HepG2 (cell line): Measurements from ENCODE around the gene LMAN1L. TPM values are rescaled to one million over a fixed set of nuclear protein-coding genes. Genes with fewer than 3 reads are reported as not detected.

Experiments
- CENPX ChIP-seq: sonication (generic); formaldehyde crosslinking; IDR thresholded peaks from 2 replicates; pipeline ENCODE4 v1.9.0; 2021; ENCODE audit warnings: mild to moderate bottlenecking, missing genetic modification reagents, moderate library complexity
- ERF ChIP-seq: IDR thresholded peaks from 2 replicates; pipeline ENCODE4 v1.6.1; 2018; ENCODE audit warnings: missing biosample characterization, missing genetic modification reagents
- FOXK2 ChIP-seq: fragments of 450-650 bp; IDR thresholded peaks from 2 replicates; pipeline ENCODE4 v1.6.1; 2016
- FUBP1 ChIP-seq: sonication (generic); formaldehyde crosslinking; IDR thresholded peaks from 2 replicates; pipeline ENCODE4 v1.5.1; 2020; ENCODE audit warnings: missing genetic modification reagents, mild to moderate bottlenecking, borderline replicate concordance
- MEIS2 ChIP-seq: sonication (generic); formaldehyde crosslinking; IDR thresholded peaks from 2 replicates; pipeline ENCODE4 v1.9.0; 2021; ENCODE audit warnings: mild to moderate bottlenecking, missing genetic modification reagents
- NR2F2 ChIP-seq: IDR thresholded peaks from 2 replicates; pipeline ENCODE4 v1.6.1; 2012; ENCODE audit warnings: low read depth, inconsistent platforms, borderline replicate concordance
- SOX5 ChIP-seq: IDR thresholded peaks from 2 replicates; pipeline ENCODE4 v1.6.1; 2016; ENCODE audit warnings: borderline replicate concordance
- ZFX ChIP-seq: sonication (generic); formaldehyde crosslinking; IDR thresholded peaks from 2 replicates; pipeline ENCODE4 v1.4.0; 2020; ENCODE audit warnings: mild to moderate bottlenecking, low read depth, missing genetic modification reagents, moderate library complexity
- ZNF276 ChIP-seq: sonication (generic); formaldehyde crosslinking; IDR thresholded peaks from 2 replicates; pipeline ENCODE4 v1.4.0; 2020; ENCODE audit warnings: mild to moderate bottlenecking, low read depth, missing genetic modification reagents
- ZNF367 ChIP-seq: sonication (generic); formaldehyde crosslinking; IDR thresholded peaks from 2 replicates; pipeline ENCODE4 v1.4.0; 2020; ENCODE audit warnings: missing genetic modification reagents, borderline replicate concordance
- ZNF446 ChIP-seq: sonication (generic); formaldehyde crosslinking; IDR thresholded peaks from 2 replicates; pipeline ENCODE4 v1.5.0; 2020; ENCODE audit warnings: mild to moderate bottlenecking, missing genetic modification reagents
- ZNF503 ChIP-seq: sonication (generic); formaldehyde crosslinking; IDR thresholded peaks from 2 replicates; pipeline ENCODE4 v1.4.0; 2020; ENCODE audit warnings: missing genetic modification reagents
- ZNF720 ChIP-seq: sonication (generic); formaldehyde crosslinking; IDR thresholded peaks from 2 replicates; pipeline ENCODE4 v1.4.0; 2020; ENCODE audit warnings: missing genetic modification reagents
- polyA plus RNA-seq, 8 experiments: library from polyadenylated mRNA; depleted of rRNA in 3 of 8; stranded (reverse) in 7 of 8; unstranded in 1 of 8; fragments of >200 nt; fragmentation: Illumina TruSeq in 4 of 8; extraction: Trizol in 4 of 8; gene quantifications; 2 replicates each; pipeline versions ENCODE4 v1.2.1 to v1.2.3, GENCODE V29; 2011 to 2016; ENCODE audit warnings: low read depth in 4 of 8, missing spikeins in 1 of 8, mixed read lengths in 1 of 8; ENCODE audit not compliant: insufficient read depth in 1 of 8
- total RNA-seq, 5 experiments: library from RNA; depleted of rRNA; stranded (reverse); fragments of >200 nt; fragmentation: Illumina TruSeq; extraction: Trizol; gene quantifications; 2 replicates each; pipeline ENCODE4 v1.2.3, GENCODE V29; 2016; ENCODE audit warnings: low read depth in 1 of 5
- TF ChIP-seq, protein P1 (sequence below): sonication (generic); formaldehyde crosslinking; IDR thresholded peaks from 2 replicates; pipeline ENCODE4 v1.5.0; 2020; ENCODE audit warnings: mild to moderate bottlenecking, missing genetic modification reagents
- TF ChIP-seq, protein P2 (sequence below): sonication (generic); formaldehyde crosslinking; conservative IDR thresholded peaks from 2 replicates; pipeline ENCODE4 v1.4.0; 2020; ENCODE audit warnings: missing genetic modification reagents

The LMAN1L gene
- total and polyA plus RNA-seq, 2 of the 13 experiments (the other 11 are each of a cell fraction or from before 2014, with no cell fraction given) = not detected

DNA sequence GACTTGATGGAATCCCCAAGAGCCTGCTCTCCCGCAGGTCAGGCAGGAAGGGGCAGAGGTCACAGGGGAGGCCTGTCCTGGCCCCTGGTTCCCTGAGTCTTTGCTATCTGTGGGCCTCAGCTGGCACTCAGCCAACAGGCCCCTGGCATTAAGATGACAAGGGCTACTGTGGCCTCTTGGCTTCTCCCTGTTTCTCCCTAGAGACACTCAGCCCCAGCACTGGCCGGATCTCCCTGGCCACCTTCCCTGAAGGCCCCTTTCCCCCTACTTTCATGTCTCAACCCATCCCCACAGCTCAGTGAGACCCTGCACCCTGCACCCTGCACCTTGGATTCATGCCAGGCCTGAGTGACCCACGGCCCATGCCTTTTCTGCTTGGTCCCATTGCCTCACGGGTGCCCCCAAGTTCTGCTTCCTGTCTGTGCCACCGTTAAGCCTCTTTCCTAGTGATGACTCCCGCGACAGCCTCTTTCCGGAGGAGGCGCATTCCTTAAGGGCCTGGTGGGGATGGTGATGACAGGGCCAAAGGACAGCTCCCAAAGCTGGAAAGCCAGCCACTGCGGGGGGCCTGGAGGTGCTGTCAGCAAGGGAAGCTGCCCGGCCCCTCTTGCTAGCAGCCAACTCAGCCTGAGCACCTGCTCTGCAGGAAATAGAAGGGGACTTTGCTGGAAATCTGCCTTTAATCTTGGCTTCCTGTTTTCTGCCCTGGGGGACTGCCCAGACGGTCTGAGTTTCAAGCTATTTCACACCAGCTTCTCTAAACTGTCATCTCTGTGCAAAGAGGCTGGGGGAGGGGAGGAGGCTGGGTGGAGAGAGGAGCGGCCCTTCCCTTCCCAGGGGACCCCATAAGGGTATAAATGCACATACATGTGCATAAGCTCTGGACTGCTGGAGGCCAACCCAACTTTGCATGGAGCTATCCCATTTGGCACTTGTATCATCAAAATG is 35.5 kb upstream of the LMAN1L start (continued):
- no peak for TF ChIP-seq FUBP1 (CRISPR knock-in tag)
- TF ChIP-seq, protein P1, sequence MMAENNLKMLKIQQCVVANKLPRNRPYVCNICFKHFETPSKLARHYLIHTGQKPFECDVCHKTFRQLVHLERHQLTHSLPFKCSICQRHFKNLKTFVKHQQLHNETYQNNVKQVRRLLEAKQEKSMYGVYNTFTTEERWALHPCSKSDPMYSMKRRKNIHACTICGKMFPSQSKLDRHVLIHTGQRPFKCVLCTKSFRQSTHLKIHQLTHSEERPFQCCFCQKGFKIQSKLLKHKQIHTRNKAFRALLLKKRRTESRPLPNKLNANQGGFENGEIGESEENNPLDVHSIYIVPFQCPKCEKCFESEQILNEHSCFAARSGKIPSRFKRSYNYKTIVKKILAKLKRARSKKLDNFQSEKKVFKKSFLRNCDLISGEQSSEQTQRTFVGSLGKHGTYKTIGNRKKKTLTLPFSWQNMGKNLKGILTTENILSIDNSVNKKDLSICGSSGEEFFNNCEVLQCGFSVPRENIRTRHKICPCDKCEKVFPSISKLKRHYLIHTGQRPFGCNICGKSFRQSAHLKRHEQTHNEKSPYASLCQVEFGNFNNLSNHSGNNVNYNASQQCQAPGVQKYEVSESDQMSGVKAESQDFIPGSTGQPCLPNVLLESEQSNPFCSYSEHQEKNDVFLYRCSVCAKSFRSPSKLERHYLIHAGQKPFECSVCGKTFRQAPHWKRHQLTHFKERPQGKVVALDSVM (CRISPR knock-in tag) = 0 out of 2 replicates have a peak, but pooled peaks have one; percentile 16
- no peak for TF ChIP-seq ZNF503 (CRISPR knock-in tag)
- TF ChIP-seq FOXK2 = no peak
- TF ChIP-seq ZNF276 (CRISPR knock-in tag) = no peak
- no peak for TF ChIP-seq ZNF720
- no peak for TF ChIP-seq ZNF367 (CRISPR knock-in tag)
- TF ChIP-seq CENPX = no peak
- TF ChIP-seq MEIS2 (CRISPR knock-in tag) = 0 out of 2 replicates have a peak, but pooled peaks have one; percentile 38
- TF ChIP-seq SOX5 (CRISPR knock-in tag) = no peak
- TF ChIP-seq, protein P2, sequence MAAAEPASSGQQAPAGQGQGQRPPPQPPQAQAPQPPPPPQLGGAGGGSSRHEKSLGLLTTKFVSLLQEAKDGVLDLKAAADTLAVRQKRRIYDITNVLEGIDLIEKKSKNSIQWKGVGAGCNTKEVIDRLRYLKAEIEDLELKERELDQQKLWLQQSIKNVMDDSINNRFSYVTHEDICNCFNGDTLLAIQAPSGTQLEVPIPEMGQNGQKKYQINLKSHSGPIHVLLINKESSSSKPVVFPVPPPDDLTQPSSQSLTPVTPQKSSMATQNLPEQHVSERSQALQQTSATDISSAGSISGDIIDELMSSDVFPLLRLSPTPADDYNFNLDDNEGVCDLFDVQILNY (CRISPR knock-in tag) = no peak
- TF ChIP-seq NR2F2 = 0 out of 2 replicates have a peak, but pooled peaks have one; percentile 14
- no peak for TF ChIP-seq ERF
- peak; percentile 50 for TF ChIP-seq ZFX
- TF ChIP-seq ZNF446 (CRISPR knock-in tag) = no peak
